Activated T-cell treated with anti-CD3 and anti-CD28 coated beads, Interleukin-2, amount 50 U/mL, for 72 hours (primary cell): ENCODE data around the gene TMPRSS13. TPM values are rescaled to one million over a fixed set of nuclear protein-coding genes. Genes with fewer than 3 reads are reported as not detected.
"Not testable (repeated sequence)": the region's sequence is repeated elsewhere in the genome, so short reads cannot be mapped to it uniquely, and the experiment has no call there.

ENCODE experiments used
- ATAC-seq, 2 donors: fragments of 150-1000 bp; cut with Tn5 transposase; replicated peaks in 1 of 2; 2 replicates each; pipeline ENCODE4 v1.10.0; 2021; ENCODE audit warnings: moderate library complexity in 2 of 2, mild to moderate bottlenecking in 1 of 2
- DNase-seq, 2 donors: peaks; one replicate each; pipeline ENCODE4 v3.0.0; 2021 to 2022; ENCODE audit warnings: mixed read lengths in 1 of 2
- H3K27ac Mint-ChIP-seq: one replicate; pipeline ENCODE4 v1.8.0; 2022; ENCODE audit warnings: mild to moderate bottlenecking, moderate library complexity, mixed read lengths
- H3K27me3 Mint-ChIP-seq: one replicate; pipeline ENCODE4 v1.8.0; 2022; ENCODE audit warnings: low read depth, mixed read lengths
- H3K36me3 Mint-ChIP-seq, 2 donors: one replicate each; pipeline ENCODE4 v1.8.0; 2022; ENCODE audit warnings: mixed read lengths in 2 of 2, mild to moderate bottlenecking in 1 of 2; ENCODE audit not compliant: insufficient read depth in 2 of 2
- H3K4me1 Mint-ChIP-seq: one replicate; pipeline ENCODE4 v1.8.0; 2022; ENCODE audit warnings: low read depth, mixed read lengths
- H3K4me3 Mint-ChIP-seq, 2 donors: one replicate each; pipeline ENCODE4 v1.8.0; 2022; ENCODE audit warnings: mild to moderate bottlenecking in 2 of 2, mixed read lengths in 2 of 2, moderate library complexity in 2 of 2
- H3K9me3 Mint-ChIP-seq, 2 donors: one replicate each; pipeline ENCODE4 v1.8.0; 2022; ENCODE audit warnings: mixed read lengths in 2 of 2
- total RNA-seq, 2 donors: library from RNA; stranded (reverse); gene quantifications; one replicate each; pipeline ENCODE4 v1.2.3, GENCODE V29; 2022

Gene TMPRSS13
- total RNA-seq: 1 to 10 TPM; 3.0 to 3.2 TPM

GRCh38 chr11:117929142-117929915, at the start of gene TMPRSS13:
Gene TMPRSS13 (minus strand): TSS chr11:117929402. CDS start chr11:117929307, 95 bp downstream.
- Mint-ChIP-seq H3K36me3 (no peaks in the 10 kb centered on the region), H3K4me3 (peak within 1 kb of the TSS; percentile 34 to 59), H3K9me3 (no peaks in the 10 kb centered on the region), H3K27ac (peak within 1 kb of the TSS; percentile 93), H3K27me3 (no peaks in the 10 kb centered on the region), H3K4me1 (peaks cover 63% of the 10 kb centered on the region)
- DNase-seq (no peak), ATAC-seq (no peak)

GRCh38 chr11:117978991-117979390, 49.8 kb upstream of the TMPRSS13 start:
- DNase-seq (no peak), ATAC-seq (no peak)
- Mint-ChIP-seq H3K36me3 (peaks cover 4 to 9% of the 10 kb centered on the region in 2 donors), H3K27me3 (no peaks in the 10 kb centered on the region), H3K4me1 (peaks cover 87% of the 10 kb centered on the region), H3K9me3 (no peaks in the 10 kb centered on the region), H3K4me3 (peak overlapping the region; percentile 45 to 72), H3K27ac (peak overlapping the region; percentile 93)

DNA sequence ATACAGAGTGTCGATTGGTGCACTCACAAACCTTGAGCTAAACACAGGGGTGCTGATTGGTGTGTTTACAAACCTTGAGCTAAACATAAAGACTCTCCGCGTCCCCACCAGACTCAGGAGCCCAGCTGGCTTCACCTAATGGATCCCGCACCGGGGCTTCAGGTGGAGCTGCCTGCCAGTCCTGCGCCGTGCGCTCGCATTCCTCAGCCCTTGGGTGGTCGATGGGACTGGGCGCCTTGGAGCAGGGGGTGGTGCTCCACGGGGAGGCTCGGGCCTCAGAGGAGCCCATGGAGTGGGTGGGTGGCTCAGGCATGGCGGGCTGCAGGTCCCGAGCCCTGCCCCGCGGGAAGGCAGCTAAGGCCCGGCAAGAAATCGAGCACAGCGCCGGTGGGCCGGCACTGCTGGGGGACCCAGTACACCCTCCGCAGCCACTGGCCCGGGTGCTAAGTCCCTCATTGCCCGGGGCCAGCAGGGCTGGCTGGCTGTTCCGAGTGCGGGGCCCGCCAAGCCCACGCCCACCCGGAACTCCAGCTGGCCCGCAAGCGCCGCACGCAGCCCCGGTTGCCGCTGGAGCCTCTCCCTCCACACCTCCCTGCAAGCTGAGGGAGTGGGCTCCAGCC, 49.2 kb upstream of the TMPRSS13 start:
- H3K27ac Mint-ChIP-seq, ATAC-seq, H3K9me3 Mint-ChIP-seq, H3K27me3 Mint-ChIP-seq, H3K36me3 Mint-ChIP-seq, DNase-seq: not testable (repeated sequence)
- Mint-ChIP-seq H3K4me3 (peak overlapping the region in 1 of 2 donors; percentile 81), H3K4me1 (peaks cover 86% of the 10 kb centered on the region)

DNA sequence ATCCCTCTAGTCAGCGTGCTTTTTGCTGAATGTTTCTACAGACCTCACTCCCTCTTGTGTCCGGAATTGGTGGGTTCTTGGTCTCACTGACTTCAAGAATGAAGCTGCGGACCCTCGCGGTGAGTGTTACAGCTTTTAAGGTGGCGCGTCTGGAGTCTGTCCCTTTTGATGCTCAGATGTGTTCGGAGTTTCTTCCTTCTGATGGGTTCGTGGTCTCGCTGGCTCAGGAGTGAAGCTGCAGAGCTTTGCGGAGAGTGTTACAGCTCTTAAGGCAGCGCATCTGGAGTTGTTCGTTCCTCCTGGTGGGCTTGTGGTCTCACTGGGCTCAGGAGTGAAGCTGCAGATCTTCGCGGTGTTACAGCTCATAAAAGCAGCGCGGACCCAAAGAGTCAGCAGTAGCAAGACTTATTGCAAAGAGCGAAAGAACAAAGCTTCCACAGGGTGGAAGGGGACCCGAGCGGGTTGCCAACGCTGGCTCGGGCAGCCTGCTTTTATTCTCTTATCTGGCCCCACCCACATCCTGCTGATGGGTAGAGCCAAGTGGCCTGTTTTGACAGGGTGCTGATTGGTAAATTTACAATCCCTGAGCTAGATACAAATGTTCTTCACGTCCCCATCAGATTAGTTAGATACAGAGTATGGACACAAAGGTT, 48.5 kb upstream of the TMPRSS13 start:
- Mint-ChIP-seq H3K4me1 (peaks cover 86% of the 10 kb centered on the region), H3K27ac (peak overlapping the region; percentile 76), H3K4me3 (peak overlapping the region; percentile 81)
- not testable (repeated sequence) for H3K9me3 Mint-ChIP-seq, H3K36me3 Mint-ChIP-seq, ATAC-seq, H3K27me3 Mint-ChIP-seq
- peak in 1 of 2 donors; percentile 30 for DNase-seq

DNA sequence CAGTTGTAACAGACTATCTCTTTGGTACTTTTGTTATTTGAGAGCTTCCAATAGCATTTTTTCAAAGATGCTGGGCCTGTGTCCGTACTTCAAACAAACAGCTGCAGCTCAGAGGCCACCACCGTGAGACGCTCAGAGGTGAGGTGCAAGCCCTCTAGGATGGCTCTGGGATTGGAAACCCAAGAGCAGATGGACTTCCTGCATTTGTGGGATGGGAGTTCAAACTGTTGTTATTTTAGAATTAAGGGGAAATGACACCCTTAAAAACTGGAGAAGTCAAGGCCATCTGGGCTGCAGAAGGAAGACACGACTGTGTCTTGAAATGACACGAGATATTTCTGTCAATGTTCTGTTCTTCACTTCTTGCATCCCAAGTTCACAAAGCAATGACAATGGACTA, 47.8 kb upstream of the TMPRSS13 start:
- peaks cover 4 to 5% of the 10 kb centered on the region in 2 donors for H3K36me3 Mint-ChIP-seq
- no peaks in the 10 kb centered on the region for H3K27me3 Mint-ChIP-seq
- ATAC-seq (no peak), DNase-seq (no peak)
- H3K4me1 Mint-ChIP-seq: peaks cover 88% of the 10 kb centered on the region
- peak overlapping the region; percentile 47 for H3K27ac Mint-ChIP-seq
- peak overlapping the region; percentile 81 for H3K4me3 Mint-ChIP-seq
- no peaks in the 10 kb centered on the region for H3K9me3 Mint-ChIP-seq

DNA sequence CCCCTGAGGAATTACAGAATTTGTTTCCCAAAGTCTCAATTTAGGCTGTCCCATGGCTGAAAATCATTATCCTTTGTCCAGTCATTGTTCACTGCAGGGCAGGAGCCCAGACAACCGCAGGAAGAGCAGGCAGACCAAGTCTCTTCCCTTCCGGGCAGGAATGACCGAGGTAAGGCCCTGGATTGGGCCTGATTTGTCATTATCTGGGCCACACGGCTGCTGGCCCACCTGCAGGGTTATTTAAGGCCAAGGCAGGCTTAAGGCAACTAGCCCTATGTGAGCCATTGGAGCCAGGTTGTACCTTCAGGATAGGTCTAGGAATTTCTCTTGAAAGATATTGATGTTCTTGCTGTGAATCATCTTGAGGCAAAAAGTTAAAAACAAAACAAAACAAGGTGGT, 47.2 kb upstream of the TMPRSS13 start:
- no peak for DNase-seq
- Mint-ChIP-seq H3K36me3 (peaks cover 4 to 5% of the 10 kb centered on the region in 2 donors), H3K9me3 (no peaks in the 10 kb centered on the region), H3K4me1 (peaks cover 88% of the 10 kb centered on the region), H3K27me3 (no peaks in the 10 kb centered on the region), H3K27ac (no peak overlapping the region), H3K4me3 (peak overlapping the region; percentile 81)
- no peak for ATAC-seq

- Mint-ChIP-seq H3K36me3 (peaks cover 2 to 4% of the 10 kb centered on the region in 2 donors), H3K9me3 (no peaks in the 10 kb centered on the region), H3K4me3 (peak overlapping the region in 1 of 2 donors; percentile 4), H3K4me1 (peaks cover 93% of the 10 kb centered on the region), H3K27ac (no peak overlapping the region), H3K27me3 (no peaks in the 10 kb centered on the region)
- DNase-seq (no peak), ATAC-seq (no peak)
Measured at GRCh38 chr11:117973503-117973860, 44.3 kb upstream of the TMPRSS13 start.

DNA sequence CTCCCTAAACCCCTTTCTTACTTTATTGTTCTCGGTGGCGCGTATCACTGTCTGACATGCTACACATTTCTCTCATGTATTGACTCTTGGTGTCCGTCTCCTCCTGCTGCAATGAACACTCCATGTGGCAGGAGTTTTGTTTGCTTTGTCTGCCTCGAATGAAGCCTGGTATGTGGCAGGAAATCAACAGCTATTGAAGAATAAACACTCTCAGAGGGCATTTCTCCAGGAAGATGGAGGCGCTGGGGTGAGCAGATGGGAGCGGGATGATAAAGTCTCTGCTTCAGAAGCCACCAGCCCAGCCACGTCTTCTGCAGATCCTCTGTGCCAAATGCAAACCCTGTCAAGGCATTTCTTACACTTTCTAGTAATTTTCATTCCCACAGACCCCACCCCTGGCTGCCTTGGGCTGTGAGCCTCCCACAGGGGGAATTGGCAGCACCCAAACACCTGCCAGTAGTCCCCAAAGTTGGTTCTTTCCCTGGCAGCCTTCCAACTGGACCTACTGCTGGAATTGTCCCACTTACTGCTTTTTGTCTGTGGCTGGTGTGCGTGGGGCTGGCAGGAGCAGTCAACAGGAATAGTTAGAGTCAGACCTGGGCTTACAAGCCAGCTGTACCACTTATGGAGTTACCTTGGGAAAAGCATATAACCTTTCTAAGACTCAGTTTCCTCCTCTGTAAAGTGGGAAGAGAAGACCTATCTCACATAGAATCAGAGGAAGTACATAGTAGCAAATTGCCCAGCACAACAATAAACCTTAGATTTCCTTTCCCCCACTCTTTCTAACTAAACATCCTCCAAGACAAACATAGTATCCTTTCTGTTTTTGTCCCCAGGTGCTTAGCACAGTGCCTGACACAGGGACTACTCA, 43.7 kb upstream of the TMPRSS13 start:
- peak overlapping the region in 1 of 2 donors; percentile 4 for H3K4me3 Mint-ChIP-seq
- peaks cover 88% of the 10 kb centered on the region for H3K4me1 Mint-ChIP-seq
- H3K9me3 Mint-ChIP-seq: no peaks in the 10 kb centered on the region
- H3K27ac Mint-ChIP-seq: no peak overlapping the region
- H3K27me3 Mint-ChIP-seq: no peaks in the 10 kb centered on the region
- peaks cover 2 to 4% of the 10 kb centered on the region in 2 donors for H3K36me3 Mint-ChIP-seq
- DNase-seq: no peak
- no peak for ATAC-seq

DNA sequence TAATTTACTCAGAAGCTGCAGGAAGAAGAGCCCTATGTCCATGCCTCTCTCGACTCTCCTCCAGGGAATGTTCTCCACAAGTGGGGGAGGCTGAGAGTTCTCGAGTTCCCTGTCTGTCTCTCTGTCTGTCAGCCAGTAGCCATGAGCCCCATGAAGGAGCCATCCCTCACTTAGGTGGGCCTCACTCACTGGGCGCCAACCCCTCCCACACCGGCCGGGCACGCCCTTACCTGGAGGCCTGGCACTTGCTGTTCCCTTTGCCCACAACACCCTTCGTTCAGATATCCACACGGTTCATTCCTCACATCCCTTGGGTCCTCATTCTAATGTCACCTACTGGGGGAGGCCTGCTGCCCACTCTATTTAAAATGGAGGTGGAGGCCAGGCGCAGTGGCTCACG, 42.8 kb upstream of the TMPRSS13 start:
- no peaks in the 10 kb centered on the region for H3K27me3 Mint-ChIP-seq
- peaks cover 0 to 2% of the 10 kb centered on the region in 2 donors for H3K36me3 Mint-ChIP-seq
- no peak overlapping the region for H3K4me3 Mint-ChIP-seq
- no peak overlapping the region for H3K27ac Mint-ChIP-seq
- ATAC-seq (no peak), DNase-seq (no peak)
- no peaks in the 10 kb centered on the region for H3K9me3 Mint-ChIP-seq
- H3K4me1 Mint-ChIP-seq: peaks cover 80% of the 10 kb centered on the region

DNA sequence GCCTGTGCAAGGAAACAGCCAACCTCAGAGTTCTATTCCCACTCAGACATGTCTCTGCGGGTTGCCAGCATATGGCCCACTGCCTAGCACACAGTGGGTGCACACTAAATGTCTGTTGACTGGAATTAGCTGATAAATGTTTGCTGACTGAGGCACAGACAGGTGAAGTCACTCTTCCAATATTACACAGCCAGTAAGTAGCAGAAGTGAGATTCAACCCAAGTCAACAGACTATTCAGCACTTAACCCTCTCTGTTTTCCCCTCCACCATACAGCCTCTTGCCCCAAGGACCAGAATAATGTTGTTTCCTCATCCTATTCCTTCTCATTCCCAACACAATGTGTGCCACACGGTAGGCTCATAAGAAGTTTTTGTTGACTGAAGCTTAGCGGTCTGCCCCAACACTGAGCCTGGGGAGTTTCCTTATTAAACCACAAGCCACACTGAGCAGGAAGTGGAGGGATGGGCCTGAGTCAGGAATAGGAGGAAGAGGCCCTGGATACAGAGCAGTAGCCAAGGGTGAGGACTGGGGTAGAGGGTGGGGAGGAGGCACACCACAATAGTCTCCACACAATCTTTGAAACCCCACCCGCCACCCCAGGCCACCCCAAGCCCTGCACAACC, 41.3 kb upstream of the TMPRSS13 start:
- Mint-ChIP-seq H3K36me3 (peaks cover 0 to 2% of the 10 kb centered on the region in 2 donors), H3K4me1 (peaks cover 65% of the 10 kb centered on the region), H3K9me3 (no peaks in the 10 kb centered on the region), H3K27me3 (no peaks in the 10 kb centered on the region), H3K4me3 (peak overlapping the region; percentile 61 to 68), H3K27ac (peak overlapping the region; percentile 9)
- DNase-seq (peak in 1 of 2 donors; percentile 42), ATAC-seq (peak; percentile 67 to 75)

DNA sequence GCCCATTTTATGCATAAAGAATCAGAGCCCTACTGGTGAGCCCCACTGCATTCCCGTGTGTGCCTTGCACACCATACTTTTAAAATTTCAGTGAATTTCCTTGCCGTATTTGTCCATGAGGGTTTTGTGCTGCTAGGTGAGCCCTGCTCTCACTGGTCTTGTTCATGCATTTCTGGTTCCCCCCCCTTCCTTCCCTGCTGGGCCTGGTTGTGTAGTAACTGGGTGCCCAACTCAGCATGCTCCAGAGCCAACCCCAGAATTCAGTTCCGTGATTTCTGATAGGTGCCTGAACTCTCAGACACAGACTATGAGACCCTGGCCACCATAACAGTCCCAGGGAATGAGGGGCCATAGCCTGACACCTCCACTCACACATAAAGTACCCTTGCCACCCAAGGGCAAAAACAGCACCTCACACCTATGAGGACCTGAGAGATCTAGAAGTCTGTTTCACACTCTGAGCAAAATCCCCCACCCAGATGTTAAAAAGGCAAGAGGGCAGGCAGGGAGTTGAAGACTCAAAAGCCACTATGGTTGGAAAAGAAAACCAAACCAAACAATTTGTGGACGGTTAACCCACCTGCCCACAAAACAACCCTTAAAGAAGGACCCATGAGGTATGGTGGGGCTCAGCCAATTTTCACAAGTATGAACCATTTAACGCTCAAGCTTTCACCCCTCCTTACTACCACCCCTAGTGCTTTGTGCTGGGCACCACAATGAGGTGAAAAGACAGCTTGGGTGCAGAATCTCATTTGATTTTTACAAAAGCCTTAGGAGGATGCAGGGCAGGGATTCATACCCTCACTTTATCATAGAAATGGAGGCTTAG, 40.2 kb upstream of the TMPRSS13 start:
- H3K4me1 Mint-ChIP-seq: peaks cover 53% of the 10 kb centered on the region
- H3K36me3 Mint-ChIP-seq: no peaks in the 10 kb centered on the region
- peak in 1 of 2 donors; percentile 33 for ATAC-seq
- peak overlapping the region; percentile 4 to 61 for H3K4me3 Mint-ChIP-seq
- DNase-seq: no peak
- no peaks in the 10 kb centered on the region for H3K27me3 Mint-ChIP-seq
- H3K27ac Mint-ChIP-seq: no peak overlapping the region
- H3K9me3 Mint-ChIP-seq: no peaks in the 10 kb centered on the region

DNA sequence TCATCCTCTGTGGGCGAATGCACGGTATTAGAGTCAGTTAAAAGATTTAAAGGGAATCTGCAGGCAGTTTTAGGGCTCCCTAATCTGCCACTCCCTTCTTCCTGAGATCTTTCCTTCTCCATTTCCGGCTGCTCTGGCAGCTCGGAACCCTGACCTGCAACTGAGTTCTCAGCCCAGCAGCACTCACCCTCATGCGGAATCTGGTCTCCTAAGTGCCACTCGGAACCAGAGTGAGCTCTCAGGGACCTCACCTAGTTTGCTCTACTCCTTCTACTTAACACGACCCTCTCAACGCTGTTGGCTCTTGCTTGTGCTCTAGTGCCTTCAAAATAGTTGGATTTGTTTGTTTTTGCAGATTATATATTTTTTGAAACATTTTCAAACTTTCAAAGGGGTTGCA, 37.7 kb upstream of the TMPRSS13 start:
- peaks cover 30% of the 10 kb centered on the region for H3K4me1 Mint-ChIP-seq
- no peaks in the 10 kb centered on the region for H3K36me3 Mint-ChIP-seq
- no peak for ATAC-seq
- no peaks in the 10 kb centered on the region for H3K27me3 Mint-ChIP-seq
- no peak overlapping the region for H3K4me3 Mint-ChIP-seq
- DNase-seq: no peak
- no peak overlapping the region for H3K27ac Mint-ChIP-seq
- no peaks in the 10 kb centered on the region for H3K9me3 Mint-ChIP-seq
